ENCODE results near the gene SHISAL1.

DNA sequence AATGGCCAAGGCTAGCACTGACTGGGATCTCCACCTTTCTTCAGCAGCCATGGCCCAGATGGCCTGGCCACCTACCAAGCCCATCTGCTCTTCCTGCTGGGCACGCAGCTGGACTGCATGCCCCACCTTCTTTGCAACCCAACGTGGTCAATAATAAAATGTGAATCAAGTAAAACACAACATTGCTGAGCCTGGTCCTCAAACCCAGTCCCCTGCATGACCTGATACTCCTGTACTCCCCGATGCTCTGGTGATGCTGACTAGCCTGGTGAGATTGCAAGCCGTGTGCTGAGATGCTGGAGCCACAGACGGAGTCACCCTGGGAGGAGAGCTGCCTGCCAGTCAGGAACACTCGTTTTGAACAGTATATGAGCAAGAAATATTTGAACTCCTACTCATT is 98.0 kb downstream of the SHISAL1 start:
- TF ChIP-seq EZH2 (IDR thresholded peaks at IDR 0.05; ENCODE audit: borderline replicate concordance, low read depth, low read length, severe bottlenecking): no peak
- no peak for TF ChIP-seq CTCF (IDR thresholded peaks at IDR 0.05; ENCODE audit: borderline replicate concordance, extremely low read depth, low read length, poor library complexity, severe bottlenecking)
